Neutrophil (primary cell): Measurements from ENCODE around the gene TBC1D22A.

Experiments
- H3K27ac ChIP-seq: fragments of 200-600 bp; sonication (generic); 2 replicates; pipeline ENCODE4 v1.5.1; 2016; ENCODE audit warnings: mild to moderate bottlenecking, moderate library complexity
- H3K27me3 ChIP-seq: fragments of 200-600 bp; sonication (generic); 2 replicates; pipeline ENCODE4 v1.6.0; 2016; ENCODE audit warnings: mild to moderate bottlenecking
- H3K36me3 ChIP-seq: fragments of 200-600 bp; sonication (generic); 2 replicates; pipeline ENCODE4 v1.5.1; 2017
- H3K4me1 ChIP-seq, 2 experiments: fragments of 200-600 bp in 1 of 2; sonication (generic) in 1 of 2; 1 replicate in 1 of 2; 2 replicates in 1 of 2; pipeline versions ENCODE4 v1.5.1 to v1.6.1; 2013 to 2016; ENCODE audit warnings: low read depth in 1 of 2, low read length in 1 of 2, mild to moderate bottlenecking in 1 of 2, moderate library complexity in 1 of 2; ENCODE audit not compliant: control insufficient read depth in 1 of 2, insufficient read depth in 1 of 2
- H3K4me3 ChIP-seq, 2 experiments: fragments of 200-600 bp in 1 of 2; sonication (generic) in 1 of 2; 1 replicate in 1 of 2; 2 replicates in 1 of 2; pipeline ENCODE4 v1.5.1; 2013 to 2016; ENCODE audit warnings: low read depth in 1 of 2, low read length in 1 of 2, mild to moderate bottlenecking in 1 of 2, moderate library complexity in 1 of 2
- H3K9me3 ChIP-seq: fragments of 200-600 bp; sonication (generic); 2 replicates; pipeline ENCODE4 v1.5.1; 2016
- TF ChIP-seq, protein P1 (sequence below): fragments of 200-600 bp; sonication (generic); IDR thresholded peaks from 2 replicates; pipeline ENCODE4 v1.5.1; 2016; ENCODE audit warnings: antibody characterized with exemption

The TBC1D22A gene

DNA sequence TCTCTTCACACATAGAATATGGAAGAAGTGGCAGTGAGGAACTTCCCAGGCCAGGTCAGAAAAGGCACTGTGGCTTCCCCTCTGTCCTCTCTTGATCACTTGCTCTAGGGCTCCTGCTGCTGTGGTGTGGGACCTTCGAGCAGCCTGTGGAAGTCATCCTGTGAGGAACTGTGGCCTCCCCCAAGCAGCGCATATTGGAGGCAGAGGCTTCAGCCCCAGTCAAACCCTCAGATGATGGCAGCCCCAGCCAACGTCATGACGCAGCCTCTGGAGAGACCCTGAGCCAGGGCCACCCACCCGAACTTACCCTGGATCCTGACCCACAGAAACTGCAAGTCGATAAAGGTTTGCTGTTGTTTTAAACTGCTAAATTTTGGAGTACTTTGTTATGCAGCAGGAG, 444.9 kb downstream of the TBC1D22A start:
- TF ChIP-seq, protein P1, sequence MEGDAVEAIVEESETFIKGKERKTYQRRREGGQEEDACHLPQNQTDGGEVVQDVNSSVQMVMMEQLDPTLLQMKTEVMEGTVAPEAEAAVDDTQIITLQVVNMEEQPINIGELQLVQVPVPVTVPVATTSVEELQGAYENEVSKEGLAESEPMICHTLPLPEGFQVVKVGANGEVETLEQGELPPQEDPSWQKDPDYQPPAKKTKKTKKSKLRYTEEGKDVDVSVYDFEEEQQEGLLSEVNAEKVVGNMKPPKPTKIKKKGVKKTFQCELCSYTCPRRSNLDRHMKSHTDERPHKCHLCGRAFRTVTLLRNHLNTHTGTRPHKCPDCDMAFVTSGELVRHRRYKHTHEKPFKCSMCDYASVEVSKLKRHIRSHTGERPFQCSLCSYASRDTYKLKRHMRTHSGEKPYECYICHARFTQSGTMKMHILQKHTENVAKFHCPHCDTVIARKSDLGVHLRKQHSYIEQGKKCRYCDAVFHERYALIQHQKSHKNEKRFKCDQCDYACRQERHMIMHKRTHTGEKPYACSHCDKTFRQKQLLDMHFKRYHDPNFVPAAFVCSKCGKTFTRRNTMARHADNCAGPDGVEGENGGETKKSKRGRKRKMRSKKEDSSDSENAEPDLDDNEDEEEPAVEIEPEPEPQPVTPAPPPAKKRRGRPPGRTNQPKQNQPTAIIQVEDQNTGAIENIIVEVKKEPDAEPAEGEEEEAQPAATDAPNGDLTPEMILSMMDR: no peak
- H3K27me3 ChIP-seq: no peaks in the 10 kb centered on the region

DNA sequence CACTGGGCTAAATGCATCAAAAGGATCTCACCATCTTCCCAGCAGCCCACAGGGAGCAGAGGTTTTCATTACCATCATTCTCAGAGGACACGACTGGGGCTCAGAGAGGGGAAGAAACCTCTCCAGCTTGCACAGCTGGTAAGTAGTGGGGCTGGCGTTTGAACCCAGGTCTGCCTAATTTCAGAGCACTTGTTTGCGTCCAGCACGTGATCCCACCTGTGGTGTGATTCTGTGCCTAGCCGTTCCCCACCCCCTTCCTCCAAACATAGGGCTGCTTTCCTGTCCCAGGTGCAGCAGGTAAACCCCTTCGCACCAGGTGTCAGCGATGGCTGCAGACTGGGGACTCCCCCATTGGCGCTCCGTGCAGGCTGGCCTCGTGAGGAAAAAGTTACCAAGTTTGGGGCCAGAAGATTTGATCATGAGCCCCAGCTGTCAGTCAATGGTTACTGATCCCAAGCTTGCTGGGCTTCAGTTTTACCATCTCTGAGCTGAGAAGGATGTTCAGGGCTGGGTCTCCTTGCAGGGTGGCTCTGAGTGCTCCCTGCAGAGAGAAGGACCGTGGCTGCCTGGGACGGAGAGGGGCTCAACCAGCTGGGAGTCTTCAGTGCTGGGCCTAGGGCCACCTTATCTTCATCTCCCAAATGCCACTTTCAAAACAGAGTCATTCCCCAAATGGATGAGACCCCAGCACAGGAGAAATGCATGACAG, 445.6 kb downstream of the TBC1D22A start:
- H3K4me3 ChIP-seq: no peak overlapping the region
- no peaks in the 10 kb centered on the region for H3K4me1 ChIP-seq
- no peaks in the 10 kb centered on the region for H3K36me3 ChIP-seq
- H3K9me3 ChIP-seq: no peaks in the 10 kb centered on the region
- no peak overlapping the region for H3K27ac ChIP-seq
- TF ChIP-seq, protein P1: no peak
- no peaks in the 10 kb centered on the region for H3K27me3 ChIP-seq

More for the DNA sequence above, 444.9 kb downstream of the TBC1D22A start:
- Histone ChIP-seq H3K36me3 (no peaks in the 10 kb centered on the region), H3K9me3 (no peaks in the 10 kb centered on the region), H3K4me1 (no peaks in the 10 kb centered on the region), H3K27ac (no peak overlapping the region), H3K4me3 (no peak overlapping the region)

DNA sequence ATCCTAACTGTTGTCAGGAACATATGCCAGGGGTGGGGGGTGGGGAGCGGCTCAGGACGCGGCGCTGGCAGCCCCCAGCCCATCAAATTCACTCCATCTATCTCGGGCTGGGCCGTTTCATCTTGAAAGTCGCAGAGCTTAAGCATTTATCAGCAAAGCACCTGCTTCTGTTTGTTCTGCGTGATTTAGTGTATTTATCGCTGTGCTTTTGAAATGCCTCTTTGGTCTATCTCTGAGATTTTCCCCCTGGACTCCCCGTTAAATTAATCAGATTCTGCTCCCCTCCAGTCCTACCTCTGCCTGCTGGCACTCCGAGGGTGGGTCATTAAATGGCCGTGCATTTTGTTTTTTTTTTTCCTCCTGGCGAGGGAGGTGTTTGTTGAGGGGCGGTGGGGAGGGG, 446.2 kb downstream of the TBC1D22A start:
- H3K36me3 ChIP-seq: no peaks in the 10 kb centered on the region
- H3K27ac ChIP-seq: no peak overlapping the region
- H3K27me3 ChIP-seq: no peaks in the 10 kb centered on the region
- no peaks in the 10 kb centered on the region for H3K9me3 ChIP-seq
- H3K4me1 ChIP-seq: no peaks in the 10 kb centered on the region
- H3K4me3 ChIP-seq: no peak overlapping the region
- TF ChIP-seq, protein P1: no peak

DNA sequence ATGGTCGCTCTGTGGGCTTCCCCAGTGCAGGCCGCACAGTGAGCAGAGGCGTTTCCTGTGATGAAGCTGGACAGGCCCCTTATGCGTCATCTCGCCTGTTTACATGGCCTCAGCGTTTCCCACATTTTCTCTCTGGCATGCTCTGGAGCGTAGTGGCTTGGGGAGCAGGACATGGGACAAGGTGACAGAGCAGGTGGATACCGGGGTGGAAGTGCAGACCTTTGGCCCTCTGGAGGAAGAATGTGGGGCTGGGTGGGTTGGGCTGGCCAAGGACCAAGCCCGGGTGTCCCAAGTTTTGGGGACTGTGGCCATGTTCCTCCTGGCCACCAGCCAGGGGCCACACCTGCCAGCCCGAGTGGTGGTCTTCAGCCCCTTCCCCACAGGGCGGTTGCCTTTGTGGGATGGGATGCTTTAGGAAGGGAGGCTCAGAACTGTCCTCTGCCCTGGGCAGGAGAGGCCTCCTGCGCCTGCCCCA, 446.6 kb downstream of the TBC1D22A start:
- H3K27ac ChIP-seq: no peak overlapping the region
- H3K27me3 ChIP-seq: no peaks in the 10 kb centered on the region
- H3K36me3 ChIP-seq: no peaks in the 10 kb centered on the region
- H3K4me1 ChIP-seq: no peaks in the 10 kb centered on the region
- TF ChIP-seq, protein P1: no peak
- H3K4me3 ChIP-seq: no peak overlapping the region
- H3K9me3 ChIP-seq: no peaks in the 10 kb centered on the region

DNA sequence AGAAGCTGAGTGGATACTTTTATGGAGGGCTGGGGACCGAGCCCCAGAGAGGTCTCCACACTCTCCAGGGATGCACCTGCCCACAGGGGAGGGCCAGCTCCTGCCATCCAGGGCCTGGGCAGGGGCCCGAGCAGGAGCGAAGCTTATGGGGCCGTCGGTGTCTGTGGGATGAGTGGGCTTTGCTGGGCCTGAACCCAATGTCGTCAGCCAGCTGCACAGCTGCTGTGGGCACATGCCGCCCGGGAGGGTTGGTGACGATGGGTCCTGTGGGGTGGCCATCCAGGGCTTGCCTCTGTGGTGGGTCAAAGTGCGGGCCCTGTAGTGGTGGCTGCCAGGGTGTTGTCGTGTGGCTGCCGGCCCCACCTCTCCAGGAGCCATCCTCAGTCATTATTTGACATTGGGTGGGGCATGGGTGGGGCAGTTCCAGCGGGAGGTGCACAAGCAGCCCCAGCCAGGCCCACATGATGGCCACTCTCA, 447.1 kb downstream of the TBC1D22A start:
- H3K4me1 ChIP-seq: no peaks in the 10 kb centered on the region
- TF ChIP-seq, protein P1: no peak
- H3K27ac ChIP-seq: no peak overlapping the region

More for the DNA sequence above, 447.1 kb downstream of the TBC1D22A start:
- H3K36me3 ChIP-seq: no peaks in the 10 kb centered on the region
- H3K4me3 ChIP-seq: no peak overlapping the region
- H3K9me3 ChIP-seq: no peaks in the 10 kb centered on the region
- no peaks in the 10 kb centered on the region for H3K27me3 ChIP-seq
